ENCODE measurements around the gene CFAP299.

DNA sequence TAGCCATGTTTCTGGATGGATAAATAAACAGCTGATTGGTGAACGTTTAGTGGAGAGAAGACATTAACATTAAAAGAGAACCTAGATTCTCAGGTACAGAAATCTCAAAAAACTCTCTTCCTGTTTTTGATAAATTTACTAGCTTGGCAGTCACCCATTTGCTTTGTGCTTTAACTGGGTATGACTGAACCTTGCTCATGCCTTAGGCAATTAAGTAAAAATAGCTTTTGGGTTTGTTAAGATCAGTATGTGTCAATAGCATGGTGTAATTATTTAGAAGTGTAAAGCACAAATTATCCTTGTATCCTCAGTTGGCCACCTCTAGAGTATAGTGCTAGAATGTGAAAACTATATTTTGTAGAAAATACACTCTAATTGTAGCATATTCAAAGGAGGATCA lies 200.0 kb downstream of the CFAP299 start:
- TF ChIP-seq, protein P1, sequence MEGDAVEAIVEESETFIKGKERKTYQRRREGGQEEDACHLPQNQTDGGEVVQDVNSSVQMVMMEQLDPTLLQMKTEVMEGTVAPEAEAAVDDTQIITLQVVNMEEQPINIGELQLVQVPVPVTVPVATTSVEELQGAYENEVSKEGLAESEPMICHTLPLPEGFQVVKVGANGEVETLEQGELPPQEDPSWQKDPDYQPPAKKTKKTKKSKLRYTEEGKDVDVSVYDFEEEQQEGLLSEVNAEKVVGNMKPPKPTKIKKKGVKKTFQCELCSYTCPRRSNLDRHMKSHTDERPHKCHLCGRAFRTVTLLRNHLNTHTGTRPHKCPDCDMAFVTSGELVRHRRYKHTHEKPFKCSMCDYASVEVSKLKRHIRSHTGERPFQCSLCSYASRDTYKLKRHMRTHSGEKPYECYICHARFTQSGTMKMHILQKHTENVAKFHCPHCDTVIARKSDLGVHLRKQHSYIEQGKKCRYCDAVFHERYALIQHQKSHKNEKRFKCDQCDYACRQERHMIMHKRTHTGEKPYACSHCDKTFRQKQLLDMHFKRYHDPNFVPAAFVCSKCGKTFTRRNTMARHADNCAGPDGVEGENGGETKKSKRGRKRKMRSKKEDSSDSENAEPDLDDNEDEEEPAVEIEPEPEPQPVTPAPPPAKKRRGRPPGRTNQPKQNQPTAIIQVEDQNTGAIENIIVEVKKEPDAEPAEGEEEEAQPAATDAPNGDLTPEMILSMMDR (IDR thresholded peaks at IDR 0.05), result no peak
- TF ChIP-seq POLR2A (IDR thresholded peaks at IDR 0.05), result no peak

All from Peyer's patch (tissue), 4 donors.